A549 (cell line): ENCODE results near the gene SLC25A28. TPM values are rescaled to one million over a fixed set of nuclear protein-coding genes. Genes with fewer than 3 reads are reported as not detected.

ENCODE experiments used
- ATAC-seq, 2 experiments: fragments of 200-7000 bp in 1 of 2; fragments of >200 bp in 1 of 2; cut with Nextera tagmentation in 1 of 2; cut with Tn5 transposase in 1 of 2; 3 replicates each; pipeline versions ENCODE4 v1.8.0 to v1.9.1; 2018 to 2020; ENCODE audit warnings: mild to moderate bottlenecking in 1 of 2, moderate library complexity in 1 of 2
- CTCF ChIA-PET: fragments of 300-600 bp; sonication (Branson Sonifier 250); formaldehyde crosslinking; extraction: SDS; loops from one replicate; lab custom pipeline; 2021; ENCODE audit warnings: antibody characterized with exemption, inconsistent platforms; lab: Yijun Ruan, JAX
- POLR2A ChIA-PET: fragments of 350-600 bp; formaldehyde crosslinking; extraction: SDS; loops from one replicate; lab custom pipeline; 2021; ENCODE audit warnings: antibody characterized with exemption, inconsistent platforms; lab: Yijun Ruan, JAX
- DNase-seq, 2 experiments: peaks; one replicate each; pipeline versions ENCODE4 v3.0.0 to v3.0.0-alpha.2; 2011 to 2016; ENCODE audit warnings: low read depth in 1 of 2, low spot score in 1 of 2
- FAIRE-seq: peaks from 2 replicates; lab custom pipeline; 2011; peaks lifted over from hg19 to GRCh38; lab: Jason Lieb, UNC
- H3K27ac ChIP-seq, 2 experiments: fragments of >200 bp; sonication (Bioruptor Twin); formaldehyde crosslinking; 3 replicates each; pipeline ENCODE4 v1.5.1; 2016 to 2017
- H3K4me1 ChIP-seq: fragments of >200 bp; sonication (Bioruptor Twin); formaldehyde crosslinking; 3 replicates; pipeline ENCODE4 v1.6.1; 2016
- H3K4me2 ChIP-seq: fragments of >200 bp; sonication (Bioruptor Twin); formaldehyde crosslinking; 3 replicates; pipeline ENCODE4 v1.6.1; 2016
- H3K4me3 ChIP-seq: fragments of >200 bp; sonication (Bioruptor Twin); formaldehyde crosslinking; 3 replicates; pipeline ENCODE4 v1.5.1; 2016
- H3K9me3 ChIP-seq: fragments of >200 bp; sonication (Bioruptor Twin); formaldehyde crosslinking; 3 replicates; pipeline ENCODE4 v1.6.1; 2016
- BHLHE40 ChIP-seq: IDR thresholded peaks from 2 replicates; pipeline ENCODE4 v1.6.1; 2012; ENCODE audit warnings: low read depth, low read length, inconsistent platforms
- CEBPB ChIP-seq, 2 experiments: fragments of >200 bp in 1 of 2; sonication (Bioruptor Twin) in 1 of 2; formaldehyde crosslinking in 1 of 2; IDR thresholded peaks; 2 replicates each; pipeline ENCODE4 v1.6.1; 2012 to 2016
- EHMT2 ChIP-seq: fragments of 200-600 bp; sonication (generic); IDR thresholded peaks from 2 replicates; pipeline ENCODE4 v1.6.1; 2016; ENCODE audit warnings: antibody characterized with exemption, low read depth, mild to moderate bottlenecking, moderate library complexity
- EP300 ChIP-seq, 2 experiments: fragments of >200 bp; sonication (Bioruptor Twin); formaldehyde crosslinking; IDR thresholded peaks; 2 replicates in 1 of 2; 3 replicates in 1 of 2; pipeline ENCODE4 v1.6.1; 2016 to 2017
- FOSL2 ChIP-seq, 2 experiments: fragments of 450-650 bp in 1 of 2; fragments of >200 bp in 1 of 2; sonication (Bioruptor Twin) in 1 of 2; formaldehyde crosslinking; IDR thresholded peaks; 2 replicates each; pipeline versions ENCODE4 v1.5.0 to v1.6.1; 2016 to 2020; ENCODE audit warnings: mild to moderate bottlenecking in 1 of 2, moderate library complexity in 1 of 2
- HEYL ChIP-seq: fragments of 250-450 bp; sonication (Bioruptor Pico); IDR thresholded peaks from 2 replicates; pipeline ENCODE4 v1.8.0; 2021; ENCODE audit warnings: mild to moderate bottlenecking, moderate library complexity
- HOXA7 ChIP-seq: fragments of 250-450 bp; sonication (Bioruptor Pico); IDR thresholded peaks from 2 replicates; pipeline ENCODE4 v1.5.0; 2020; ENCODE audit warnings: mild to moderate bottlenecking, moderate library complexity
- MYC ChIP-seq: IDR thresholded peaks from 2 replicates; pipeline ENCODE4 v1.6.1; 2012; ENCODE audit warnings: mild to moderate bottlenecking, inconsistent platforms, low read length, improper control_type of control experiment, borderline replicate concordance
- NPAS2 ChIP-seq: fragments of 250-450 bp; sonication (Bioruptor Pico); IDR thresholded peaks from 2 replicates; pipeline ENCODE4 v1.8.0; 2022; ENCODE audit warnings: mild to moderate bottlenecking, moderate library complexity, borderline replicate concordance
- POLR2A ChIP-seq: IDR thresholded peaks from 2 replicates; pipeline ENCODE4 v1.6.1; 2012; ENCODE audit warnings: mild to moderate bottlenecking, low read length
- RAD21 ChIP-seq, 2 experiments: fragments of >200 bp in 1 of 2; sonication (Bioruptor Twin) in 1 of 2; formaldehyde crosslinking in 1 of 2; IDR thresholded peaks in 1 of 2; conservative IDR thresholded peaks in 1 of 2; 2 replicates in 1 of 2; 3 replicates in 1 of 2; pipeline ENCODE4 v1.6.1; 2012 to 2018; ENCODE audit warnings: inconsistent platforms in 1 of 2
- RARB ChIP-seq: fragments of 250-450 bp; sonication (Bioruptor Pico); IDR thresholded peaks from 2 replicates; pipeline ENCODE4 v1.8.0; 2021; ENCODE audit warnings: mild to moderate bottlenecking, moderate library complexity
- RCOR1 ChIP-seq: fragments of 150-350 bp; IDR thresholded peaks from 2 replicates; pipeline ENCODE4 v1.6.1; 2014; ENCODE audit warnings: antibody characterized with exemption, low read length, low read depth
- SMC3 ChIP-seq: fragments of >200 bp; sonication (Bioruptor Twin); formaldehyde crosslinking; IDR thresholded peaks from 3 replicates; pipeline ENCODE4 v1.6.1; 2018; ENCODE audit warnings: inconsistent platforms
- SREBF2 ChIP-seq: fragments of 450-650 bp; IDR thresholded peaks from 2 replicates; pipeline ENCODE4 v1.6.1; 2014; ENCODE audit warnings: mild to moderate bottlenecking, moderate library complexity
- TFCP2L1 ChIP-seq: fragments of 250-450 bp; sonication (Bioruptor Pico); IDR thresholded peaks from 2 replicates; pipeline ENCODE4 v1.5.0; 2021; ENCODE audit warnings: mild to moderate bottlenecking
- TP53 ChIP-seq: fragments of 250-450 bp; sonication (Bioruptor Pico); IDR thresholded peaks from 2 replicates; pipeline ENCODE4 v1.5.0; 2021; ENCODE audit warnings: mild to moderate bottlenecking, moderate library complexity
- ZNF302 ChIP-seq: fragments of 250-450 bp; sonication (Bioruptor Pico); IDR thresholded peaks from 2 replicates; pipeline ENCODE4 v1.9.0; 2021; ENCODE audit warnings: inconsistent platforms, mild to moderate bottlenecking, moderate library complexity
- WGBS: methylation state at CpG from one replicate; pipeline ENCODE4 v1.1.6; 2017; ENCODE audit errors: missing lambda C conversion rate; 5-methylcytosine and 5-hydroxymethylcytosine counted together
- polyA minus RNA-seq: library from RNA; depleted of rRNA, polyadenylated mRNA; stranded (reverse); fragments of >200 nt; gene quantifications from 2 replicates; pipeline ENCODE4 v1.2.3, GENCODE V29; 2011; rRNA and poly(A)+ RNA removed
- polyA plus RNA-seq, 4 experiments: library from polyadenylated mRNA; depleted of rRNA in 3 of 4; stranded (reverse); fragments of >200 nt; fragmentation: RNase III in 1 of 4; extraction: RNeasy Plus Mini Kit Qiagen cat#74134 plus additional on column Dnase treatment in 1 of 4; gene quantifications; 2 replicates in 3 of 4; 3 replicates in 1 of 4; pipeline ENCODE4 v1.2.3, GENCODE V29; 2011 to 2017
- TF ChIP-seq, protein P1 (sequence below): IDR thresholded peaks from 2 replicates; pipeline ENCODE4 v1.6.1; 2012
- TF ChIP-seq, protein P2 (sequence below): fragments of >200 bp; sonication (Bioruptor Twin); formaldehyde crosslinking; IDR thresholded peaks from 3 replicates; pipeline ENCODE4 v1.6.1; 2016
- TF ChIP-seq, protein P3 (sequence below): fragments of 150-350 bp; IDR thresholded peaks from 2 replicates; pipeline ENCODE4 v1.6.1; 2014; ENCODE audit warnings: low read depth, mild to moderate bottlenecking, low read length

SLC25A28 gene, protein sequence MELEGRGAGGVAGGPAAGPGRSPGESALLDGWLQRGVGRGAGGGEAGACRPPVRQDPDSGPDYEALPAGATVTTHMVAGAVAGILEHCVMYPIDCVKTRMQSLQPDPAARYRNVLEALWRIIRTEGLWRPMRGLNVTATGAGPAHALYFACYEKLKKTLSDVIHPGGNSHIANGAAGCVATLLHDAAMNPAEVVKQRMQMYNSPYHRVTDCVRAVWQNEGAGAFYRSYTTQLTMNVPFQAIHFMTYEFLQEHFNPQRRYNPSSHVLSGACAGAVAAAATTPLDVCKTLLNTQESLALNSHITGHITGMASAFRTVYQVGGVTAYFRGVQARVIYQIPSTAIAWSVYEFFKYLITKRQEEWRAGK
- polyA plus RNA-seq (2011; rRNA removed) (24.1 and 30.7 TPM in 2 replicates), polyA plus RNA-seq (2017; fragmentation: RNase III; extraction: RNeasy Plus Mini Kit Qiagen cat#74134 plus additional on column Dnase treatment) (21.3 to 22.6 TPM (median 21.4 TPM) in 3 replicates), polyA minus RNA-seq (35.3 and 36.8 TPM in 2 replicates)
- 36.7 and 40.5 TPM in 2 replicates for polyA plus RNA-seq (2012; cell fraction: cytosol; rRNA removed)
- 81.2 and 109 TPM in 2 replicates for polyA plus RNA-seq (2012; cell fraction: nucleus; rRNA removed)

DNA sequence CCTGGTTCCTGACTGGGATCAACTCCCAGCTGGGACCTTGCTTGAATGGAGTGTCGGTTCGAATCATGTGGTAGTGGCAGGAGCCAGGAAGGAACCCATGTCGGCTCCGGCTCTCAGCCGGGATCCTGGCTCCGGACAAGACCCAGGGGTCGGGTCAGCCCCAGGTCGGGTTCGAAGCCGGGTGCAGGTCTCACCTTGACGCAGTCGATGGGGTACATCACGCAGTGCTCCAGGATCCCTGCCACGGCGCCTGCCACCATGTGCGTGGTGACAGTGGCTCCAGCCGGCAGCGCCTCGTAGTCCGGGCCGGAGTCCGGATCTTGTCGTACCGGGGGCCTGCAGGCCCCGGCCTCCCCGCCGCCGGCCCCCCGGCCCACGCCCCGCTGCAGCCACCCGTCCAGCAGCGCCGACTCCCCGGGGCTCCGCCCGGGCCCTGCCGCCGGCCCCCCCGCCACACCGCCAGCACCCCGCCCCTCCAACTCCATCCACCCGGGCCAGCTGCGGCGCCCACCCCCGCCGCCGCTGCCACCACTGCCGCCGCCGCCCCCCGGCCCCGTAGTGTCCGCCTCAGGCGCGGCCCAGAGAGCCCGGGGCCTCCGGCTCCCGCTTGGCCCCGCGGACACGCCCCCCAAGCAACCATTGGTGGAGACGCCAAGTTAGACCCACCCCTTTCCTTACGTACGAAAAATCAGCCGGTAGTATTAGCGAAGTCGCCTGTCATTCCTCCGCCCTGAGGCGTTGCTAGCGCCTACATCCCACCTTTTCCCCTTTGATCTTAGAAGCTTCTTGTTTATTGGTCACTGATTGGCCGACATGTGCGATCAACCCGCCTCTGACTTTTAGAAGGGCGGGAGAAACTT, at the start of gene SLC25A28:
SLC25A28 (minus strand) TSS at position 589 of the 860 bp plus-strand sequence; CDS start at position 485, 104 bp downstream.
- peak within 1 kb of the TSS; percentile 95 for H3K4me2 ChIP-seq
- peak within 1 kb of the TSS; percentile 95 for H3K27ac ChIP-seq
- TF ChIP-seq MYC, result 0 out of 2 replicates have a peak, but pooled peaks have one; percentile 12
- TF ChIP-seq, protein P1, sequence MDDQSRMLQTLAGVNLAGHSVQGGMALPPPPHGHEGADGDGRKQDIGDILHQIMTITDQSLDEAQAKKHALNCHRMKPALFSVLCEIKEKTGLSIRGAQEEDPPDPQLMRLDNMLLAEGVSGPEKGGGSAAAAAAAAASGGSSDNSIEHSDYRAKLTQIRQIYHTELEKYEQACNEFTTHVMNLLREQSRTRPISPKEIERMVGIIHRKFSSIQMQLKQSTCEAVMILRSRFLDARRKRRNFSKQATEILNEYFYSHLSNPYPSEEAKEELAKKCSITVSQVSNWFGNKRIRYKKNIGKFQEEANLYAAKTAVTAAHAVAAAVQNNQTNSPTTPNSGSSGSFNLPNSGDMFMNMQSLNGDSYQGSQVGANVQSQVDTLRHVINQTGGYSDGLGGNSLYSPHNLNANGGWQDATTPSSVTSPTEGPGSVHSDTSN, result peak; percentile 93
- no peak for TF ChIP-seq NPAS2 (CRISPR knock-in tag)
- TF ChIP-seq EP300 (IDR thresholded peaks at IDR 0.05), result no peak
- no peak for TF ChIP-seq HEYL (CRISPR knock-in tag)
- no peak for TF ChIP-seq HOXA7 (CRISPR knock-in tag)
- peak; percentile 24; the same call in 1 of the 2 replicates for TF ChIP-seq POLR2A
- TF ChIP-seq, protein P2, sequence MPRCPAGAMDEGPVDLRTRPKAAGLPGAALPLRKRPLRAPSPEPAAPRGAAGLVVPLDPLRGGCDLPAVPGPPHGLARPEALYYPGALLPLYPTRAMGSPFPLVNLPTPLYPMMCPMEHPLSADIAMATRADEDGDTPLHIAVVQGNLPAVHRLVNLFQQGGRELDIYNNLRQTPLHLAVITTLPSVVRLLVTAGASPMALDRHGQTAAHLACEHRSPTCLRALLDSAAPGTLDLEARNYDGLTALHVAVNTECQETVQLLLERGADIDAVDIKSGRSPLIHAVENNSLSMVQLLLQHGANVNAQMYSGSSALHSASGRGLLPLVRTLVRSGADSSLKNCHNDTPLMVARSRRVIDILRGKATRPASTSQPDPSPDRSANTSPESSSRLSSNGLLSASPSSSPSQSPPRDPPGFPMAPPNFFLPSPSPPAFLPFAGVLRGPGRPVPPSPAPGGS, result no peak
- TF ChIP-seq EHMT2, result no peak
- TF ChIP-seq, all 56 proteins: peak for 3
- H3K4me1 ChIP-seq, result peaks cover 27% of the 10 kb centered on the region
- ATAC-seq (peak in 1 of 2 experiments; percentile 81; a peak in 4 of 6 replicates), DNase-seq (peak; percentile 97 to 100), FAIRE-seq (peak; percentile 94)
- ChIA-PET POLR2A (interaction anchor here (0.6 to 3.6 kb wide), 17 partner anchors 8 to 1744 kb away, joined by 3 to 46 read pairs (median 3); partner anchors contain the start of genes COX15, CUTC, ENTPD7 and GOT1), CTCF (interaction anchor here (1.0 to 18.1 kb wide), 4 partner anchors 10 to 185 kb away, joined by 3 to 260 read pairs (median 4); partner anchors contain the start of gene GOT1)
- peak within 1 kb of the TSS; percentile 88 for H3K4me3 ChIP-seq
- H3K9me3 ChIP-seq, result no peaks in the 10 kb centered on the region
- WGBS, result 1% methylated on average over 23 of the region's 75 CpGs

DNA sequence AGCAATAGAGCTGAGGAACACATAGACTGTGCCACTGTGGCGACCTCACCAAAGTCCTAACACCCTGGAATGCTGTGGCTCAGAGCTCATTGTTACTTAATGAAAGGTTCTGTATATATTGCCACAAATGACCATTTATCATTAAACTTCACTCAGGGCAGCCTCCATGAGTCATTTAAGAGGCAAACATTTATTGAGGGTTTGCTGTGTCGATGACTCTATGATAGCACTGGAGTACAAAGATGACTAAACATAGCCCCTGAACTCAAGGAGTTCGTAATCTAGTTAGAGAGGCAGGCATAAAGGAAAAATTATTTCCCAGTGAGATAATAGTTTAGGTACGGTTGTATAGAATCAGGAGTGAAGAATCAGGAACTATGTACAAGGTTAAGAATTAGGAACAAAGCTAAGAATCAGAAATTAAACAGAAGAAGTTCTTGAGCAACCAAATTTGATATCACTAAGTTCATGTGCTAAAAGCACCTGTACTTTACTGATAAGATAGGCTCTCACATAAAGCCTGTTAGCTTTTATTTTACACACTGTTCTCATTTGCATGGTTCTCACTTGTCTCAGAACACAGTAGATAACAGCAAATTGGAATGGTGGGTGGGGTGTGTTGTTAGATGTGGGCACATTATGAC, 47.0 kb upstream of the SLC25A28 start:
- 0 out of 6 replicates have a peak overlapping the region, but pooled peaks of 1 of the 2 experiments have one; percentile 31 for H3K27ac ChIP-seq
- H3K4me3 ChIP-seq, result no peak overlapping the region
- CTCF ChIA-PET, result interaction anchor here (0.6 to 1.3 kb wide), 5 partner anchors 9 to 107 kb away, joined by 3 read pairs; no protein-coding TSS in a partner anchor
- H3K9me3 ChIP-seq, result no peaks in the 10 kb centered on the region
- peak; percentile 36 to 49 for DNase-seq
- WGBS, result 27% methylated on average over 4 of the region's 4 CpGs
- peaks cover 12% of the 10 kb centered on the region for H3K4me1 ChIP-seq
- POLR2A ChIA-PET, result interaction anchor here (1.1 kb wide), 1 partner anchor 46 kb away, joined by 5 read pairs; no protein-coding TSS in a partner anchor
- H3K4me2 ChIP-seq, result peak overlapping the region; percentile 38; the same call in 2 of the 3 replicates
- ATAC-seq, result peak; percentile 71 to 90; a peak in 5 of 6 replicates
- no peak for TF ChIP-seq RARB (CRISPR knock-in tag)
- TF ChIP-seq FOSL2 (IDR thresholded peaks at IDR 0.05), result no peak
- TF ChIP-seq FOSL2 (CRISPR knock-in tag; IDR thresholded peaks at IDR 0.05), result peak; percentile 62
- peak; percentile 32 for FAIRE-seq

DNA sequence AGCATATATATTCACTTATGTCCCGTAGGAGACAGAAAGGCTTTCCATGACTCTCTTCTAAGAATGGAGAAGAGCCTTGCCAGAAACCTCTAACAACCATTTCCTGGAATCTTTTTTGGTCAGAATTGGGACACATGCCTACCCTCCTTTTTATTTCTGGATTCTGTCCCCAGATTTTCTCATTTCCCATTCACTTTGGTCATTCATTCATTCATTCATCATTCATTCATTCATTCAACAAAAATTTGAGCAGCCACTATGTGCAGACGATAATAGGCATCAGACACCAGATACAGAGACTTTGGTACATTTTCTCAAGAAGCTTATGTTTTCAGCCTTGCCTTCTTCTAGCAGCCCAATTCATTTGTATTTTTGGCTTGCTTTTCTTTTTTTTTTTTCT, 45.1 kb upstream of the SLC25A28 start:
- H3K27ac ChIP-seq, result no peak overlapping the region
- no peak overlapping the region for H3K4me3 ChIP-seq
- ATAC-seq, result no peak
- H3K4me2 ChIP-seq, result no peak overlapping the region
- 91% methylated on average over 2 of the region's 2 CpGs for WGBS
- peaks cover 28% of the 10 kb centered on the region for H3K4me1 ChIP-seq
- ChIA-PET POLR2A (no interaction called here), CTCF (interaction anchor here (0.6 to 1.0 kb wide), 3 partner anchors 45 to 151 kb away, joined by 3 to 4 read pairs (median 3); no protein-coding TSS in a partner anchor)
- H3K9me3 ChIP-seq, result no peaks in the 10 kb centered on the region
- no peak for DNase-seq
- FAIRE-seq, result no peak
- no peak for TF ChIP-seq TP53
- no peak for TF ChIP-seq CEBPB (IDR thresholded peaks at IDR 0.05)
- no peak for TF ChIP-seq BHLHE40
- no peak for TF ChIP-seq NPAS2 (CRISPR knock-in tag)
- no peak for TF ChIP-seq RAD21 (conservative IDR thresholded peaks at IDR 0.05 in 1 of 2, IDR thresholded peaks at IDR 0.05 in 1 of 2)
- TF ChIP-seq SREBF2, result no peak
- no peak for TF ChIP-seq SMC3
- TF ChIP-seq, protein P3, sequence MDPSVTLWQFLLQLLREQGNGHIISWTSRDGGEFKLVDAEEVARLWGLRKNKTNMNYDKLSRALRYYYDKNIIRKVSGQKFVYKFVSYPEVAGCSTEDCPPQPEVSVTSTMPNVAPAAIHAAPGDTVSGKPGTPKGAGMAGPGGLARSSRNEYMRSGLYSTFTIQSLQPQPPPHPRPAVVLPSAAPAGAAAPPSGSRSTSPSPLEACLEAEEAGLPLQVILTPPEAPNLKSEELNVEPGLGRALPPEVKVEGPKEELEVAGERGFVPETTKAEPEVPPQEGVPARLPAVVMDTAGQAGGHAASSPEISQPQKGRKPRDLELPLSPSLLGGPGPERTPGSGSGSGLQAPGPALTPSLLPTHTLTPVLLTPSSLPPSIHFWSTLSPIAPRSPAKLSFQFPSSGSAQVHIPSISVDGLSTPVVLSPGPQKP, result no peak
- TF ChIP-seq RARB (CRISPR knock-in tag), result no peak
- TF ChIP-seq ZNF302 (CRISPR knock-in tag), result no peak
- no peak for TF ChIP-seq RCOR1
- no peak for TF ChIP-seq TFCP2L1 (CRISPR knock-in tag)
